ENCODE measurements around the gene SPINK7.
"Not testable (repeated sequence)": the region's sequence is repeated elsewhere in the genome, so short reads cannot be mapped to it uniquely, and the experiment has no call there.

The SPINK7 gene

DNA sequence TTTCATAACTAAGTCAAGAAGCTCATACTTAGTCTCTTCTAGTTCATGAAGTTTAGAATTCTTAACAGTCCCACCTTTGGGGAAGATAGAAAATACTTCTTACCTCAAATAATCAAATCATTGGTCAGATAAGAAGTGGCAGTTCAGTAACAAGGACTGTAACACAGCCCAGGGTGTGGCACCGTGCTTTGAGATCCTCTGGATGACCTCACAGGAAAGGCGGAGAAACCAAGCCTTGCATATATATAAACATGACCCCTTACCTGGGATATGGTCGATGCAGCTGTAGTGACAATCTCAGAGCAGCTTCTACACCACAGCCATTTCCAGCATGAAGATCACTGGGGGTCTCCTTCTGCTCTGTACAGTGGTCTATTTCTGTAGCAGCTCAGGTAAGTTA is at the start of gene SPINK7:
Gene SPINK7, plus strand, starts transcription at position 271 of the 400 bp plus-strand sequence. Its CDS starts 61 bp downstream, at position 332.
- no peak for DNase-seq (ENCODE audit: low spot score)

DNA sequence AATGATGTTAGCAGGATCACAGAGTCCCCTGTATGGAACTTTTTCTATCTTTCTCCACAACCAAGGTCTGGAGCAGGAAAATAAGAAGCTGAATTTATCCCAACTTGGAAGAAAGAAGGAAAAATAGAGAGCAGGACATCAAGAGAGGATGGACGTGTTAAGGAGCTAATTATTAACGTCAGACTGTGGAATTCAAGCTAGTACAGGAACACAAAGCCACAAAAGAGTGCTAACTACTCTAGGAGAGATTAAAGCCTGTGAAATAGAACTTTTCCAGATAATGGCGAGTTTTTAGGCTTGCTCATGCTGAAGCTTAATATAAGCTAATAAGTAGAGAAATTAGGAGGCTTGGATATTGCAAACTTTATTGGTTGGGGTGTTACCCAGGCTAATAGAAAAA is 44.3 kb upstream of the SPINK7 start:
- DNase-seq (ENCODE audit: low spot score) = no peak

- DNase-seq (ENCODE audit: low spot score) = no peak
Observed at GRCh38 chr5:148268566-148268965, 43.7 kb upstream of the SPINK7 start, which contains the start of gene SPINK13. TSS of gene SPINK13 (plus strand) at chr5:148268794. CDS start at chr5:148270073, 1,279 bp downstream.

DNA sequence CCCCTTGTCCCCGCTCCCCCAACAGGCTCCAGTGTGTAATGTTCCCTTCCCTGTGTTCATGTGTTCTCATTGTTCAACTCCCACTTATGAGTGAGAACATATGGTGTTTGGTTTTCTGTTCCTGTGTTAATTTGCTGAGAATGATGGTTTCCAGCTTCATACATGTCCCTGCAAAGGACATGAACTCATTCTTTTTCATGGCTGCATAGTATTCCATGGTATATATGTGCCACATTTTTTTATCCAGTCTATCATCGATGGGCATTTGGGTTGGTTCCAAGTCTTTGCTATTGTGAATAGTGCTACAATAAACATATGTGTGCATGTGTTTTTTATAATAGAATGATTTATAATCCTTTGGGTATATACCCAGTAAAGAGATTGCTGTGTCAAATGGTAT is 37.1 kb upstream of the SPINK7 start:
- DNase-seq (ENCODE audit: low spot score) = not testable (repeated sequence)

DNA sequence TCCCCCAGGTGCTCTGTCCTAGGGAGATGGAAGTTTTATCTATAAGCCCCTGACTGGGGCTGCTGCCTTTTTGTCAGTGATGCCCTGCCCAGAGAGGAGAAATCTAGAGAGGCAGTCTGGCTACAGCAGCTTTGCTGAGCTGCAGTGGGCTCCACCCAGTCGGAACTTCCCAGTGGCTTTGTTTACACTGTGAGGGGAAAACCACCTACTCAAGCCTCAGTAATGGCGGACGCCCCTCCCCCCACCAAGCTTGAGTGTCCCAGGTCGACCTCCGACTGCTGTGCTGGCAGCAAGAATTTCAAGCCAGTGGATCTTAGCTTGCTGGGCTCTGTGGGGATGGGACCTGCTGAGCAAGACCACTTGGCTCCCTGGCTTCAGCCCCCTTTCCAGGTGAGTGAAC is 31.3 kb upstream of the SPINK7 start:
- not testable (repeated sequence) for DNase-seq (ENCODE audit: low spot score)

DNA sequence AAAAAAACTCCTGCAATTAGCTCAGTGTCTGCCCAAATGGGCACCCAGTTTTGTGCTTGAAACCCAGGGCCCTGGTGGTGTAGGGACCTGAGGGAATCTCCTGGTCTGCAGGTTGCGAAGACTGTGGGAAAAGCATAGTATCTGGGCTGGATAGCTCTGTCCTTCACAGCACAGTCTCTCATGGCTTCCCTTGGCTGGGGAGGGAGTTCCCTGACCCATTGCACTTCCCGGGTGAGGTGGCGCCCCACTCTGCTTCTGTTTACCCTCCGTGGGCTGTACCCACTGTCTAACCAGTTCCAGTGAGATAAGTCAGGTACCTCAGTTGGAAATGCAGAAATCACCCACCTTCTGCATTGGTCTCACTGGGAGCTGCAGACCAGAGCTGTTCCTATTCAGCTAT is 30.9 kb upstream of the SPINK7 start:
- DNase-seq (ENCODE audit: low spot score) = not testable (repeated sequence)

- DNase-seq (ENCODE audit: low spot score) = no peak
Observed at GRCh38 chr5:148290271-148291195, 21.7 kb upstream of the SPINK7 start.

GRCh38 chr5:148297731-148298130 is 14.5 kb upstream of the SPINK7 start:
- DNase-seq (ENCODE audit: low spot score) = no peak

DNA sequence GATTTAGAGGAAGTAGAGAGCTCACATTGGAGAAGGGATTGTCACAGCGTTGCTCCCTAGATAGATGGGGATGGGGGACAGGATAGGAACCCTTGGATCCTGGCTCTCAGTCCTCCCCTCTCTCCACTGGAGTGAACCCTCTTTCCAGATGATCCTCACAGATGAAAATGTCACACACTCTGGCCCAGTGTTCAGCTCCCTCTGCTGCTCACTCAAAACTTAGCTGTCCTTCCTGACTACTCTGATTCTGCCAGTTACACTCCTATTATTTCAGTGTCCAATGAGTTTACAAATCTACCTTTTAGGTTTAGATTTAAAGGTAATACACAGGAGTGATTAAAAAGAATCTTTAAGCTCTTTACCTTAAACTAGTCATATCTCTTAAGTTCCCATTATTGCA is 5.8 kb upstream of the SPINK7 start:
- DNase-seq (ENCODE audit: low spot score) = no peak

- no peak for DNase-seq (ENCODE audit: low spot score)
Observed at GRCh38 chr5:148309019-148309418, 3.2 kb upstream of the SPINK7 start.

DNA sequence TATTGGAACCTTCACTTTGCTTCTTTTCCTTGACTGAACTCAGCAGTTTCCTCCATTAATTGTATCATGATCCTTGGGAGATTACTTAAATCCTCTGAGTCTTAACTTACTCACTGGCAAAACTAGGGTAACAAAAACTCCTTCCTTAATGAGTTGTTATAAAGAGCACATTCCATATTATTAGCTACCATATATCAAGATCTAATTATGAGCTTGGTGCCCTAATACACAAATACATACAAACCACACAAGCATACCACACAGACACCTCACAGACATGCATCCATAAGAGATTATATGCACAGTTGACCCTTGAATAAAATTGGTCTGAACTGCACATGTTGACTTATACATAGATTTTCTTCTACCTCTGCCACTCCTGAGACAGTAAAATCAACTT is 2.5 kb upstream of the SPINK7 start:
- no peak for DNase-seq (ENCODE audit: low spot score)

GRCh38 chr5:148311484-148311883 is 739 bp upstream of the SPINK7 start:
- DNase-seq (ENCODE audit: low spot score) = no peak

- no peak for DNase-seq (ENCODE audit: low spot score)
Observed at GRCh38 chr5:148314187-148314586, 2.0 kb downstream of the SPINK7 start.

DNA sequence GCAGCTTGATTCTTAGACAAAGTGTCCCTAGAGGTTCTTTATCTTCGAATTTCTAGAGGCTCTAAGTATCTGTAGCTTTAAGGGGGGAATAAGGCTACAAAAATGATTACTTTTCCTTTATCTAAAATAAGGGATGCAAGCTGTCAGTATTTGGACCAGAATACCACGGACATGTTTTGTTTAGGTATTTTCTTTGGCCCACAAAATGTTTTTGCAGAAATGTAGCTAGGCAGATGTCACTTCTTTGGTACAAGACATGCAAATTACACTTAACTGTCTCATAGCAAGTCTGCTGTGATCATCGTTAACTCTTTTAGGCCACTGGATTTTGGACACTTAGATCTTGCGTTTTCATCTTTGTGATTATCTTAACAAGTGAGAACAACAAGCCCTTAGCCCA is 2.5 kb downstream of the SPINK7 start:
- DNase-seq (ENCODE audit: low spot score) = no peak

DNA sequence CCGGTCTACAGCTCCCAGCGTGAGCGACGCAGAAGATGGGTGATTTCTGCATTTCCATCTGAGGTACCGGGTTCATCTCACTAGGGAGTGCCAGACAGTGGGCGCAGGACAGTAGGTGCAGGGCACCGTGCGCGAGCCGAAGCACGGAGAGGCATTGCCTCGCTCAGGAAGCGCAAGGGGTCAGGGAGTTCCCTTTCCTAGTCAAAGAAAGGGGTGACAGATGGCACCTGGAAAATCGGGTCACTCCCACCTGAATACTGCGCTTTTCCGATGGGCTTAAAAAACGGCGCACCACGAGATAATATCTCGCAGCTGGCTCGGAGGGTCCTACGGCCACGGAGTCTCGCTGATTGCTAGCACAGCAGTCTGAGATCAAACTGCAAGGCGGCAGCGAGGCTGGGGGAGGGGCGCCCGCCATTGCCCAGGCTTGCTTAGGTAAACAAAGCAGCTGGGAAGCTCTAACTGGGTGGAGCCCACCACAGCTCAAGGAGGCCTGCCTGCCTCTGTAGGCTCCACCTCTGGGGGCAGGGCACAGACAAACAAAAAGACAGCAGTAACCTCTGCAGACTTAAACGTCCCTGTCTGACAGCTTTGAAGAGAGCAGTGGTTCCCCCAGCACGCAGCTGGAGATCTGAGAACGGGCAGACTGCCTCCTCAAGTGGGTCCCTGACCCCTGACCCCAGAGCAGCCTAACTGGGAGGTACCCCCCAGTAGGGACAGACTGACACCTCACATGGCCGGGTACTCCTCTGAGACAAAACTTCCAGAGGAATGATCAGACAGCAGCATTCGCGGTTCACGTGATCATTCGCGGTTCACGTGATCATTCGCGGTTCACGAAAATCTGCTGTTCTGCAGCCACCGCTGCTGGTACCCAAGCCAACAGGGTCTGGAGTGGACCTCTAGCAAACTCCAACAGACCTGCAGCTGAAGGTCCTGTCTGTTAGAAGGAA is 8.1 kb downstream of the SPINK7 start:
- DNase-seq (ENCODE audit: low spot score) = not testable (repeated sequence)

DNA sequence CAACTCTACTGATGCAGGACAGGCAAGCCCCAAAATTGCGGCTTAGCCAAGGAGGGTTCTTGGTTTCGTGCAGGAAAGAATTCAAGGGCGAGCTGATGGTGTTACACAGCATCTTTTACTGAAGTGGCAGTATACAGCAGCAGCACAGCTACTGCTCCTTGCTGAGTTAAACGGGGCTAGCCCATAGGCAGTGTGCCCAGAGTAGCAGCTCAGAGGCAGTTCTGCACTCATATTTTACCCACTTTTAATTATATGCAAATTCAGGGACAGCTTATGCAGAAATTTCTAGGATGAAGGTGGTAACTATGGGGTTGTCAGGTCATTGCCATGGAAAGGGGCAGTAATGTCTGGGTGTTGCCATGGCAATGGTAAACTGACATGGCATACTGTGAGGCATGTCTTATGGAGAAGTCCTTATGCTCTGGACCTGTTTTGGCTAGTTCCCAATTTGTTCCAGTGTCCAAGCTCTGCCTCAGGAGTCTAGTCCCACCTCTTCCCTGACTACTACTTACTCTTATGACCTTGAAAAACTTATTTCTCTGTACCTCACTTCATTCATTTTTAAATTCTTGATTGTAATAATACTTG is 21.1 kb downstream of the SPINK7 start:
- no peak for DNase-seq (ENCODE audit: low spot score)

GRCh38 chr5:148335259-148335658 is 23.0 kb downstream of the SPINK7 start, which contains the start of gene SPINK9:
TSS of gene SPINK9 (plus strand) at chr5:148335559. CDS start at chr5:148335614, 55 bp downstream.
- no peak for DNase-seq (ENCODE audit: low spot score)

GRCh38 chr5:148336704-148337435 is 24.6 kb downstream of the SPINK7 start:
- DNase-seq (ENCODE audit: low spot score) = no peak

GRCh38 chr5:148342371-148343045 is 30.3 kb downstream of the SPINK7 start:
- DNase-seq (ENCODE audit: low spot score) = no peak

DNA sequence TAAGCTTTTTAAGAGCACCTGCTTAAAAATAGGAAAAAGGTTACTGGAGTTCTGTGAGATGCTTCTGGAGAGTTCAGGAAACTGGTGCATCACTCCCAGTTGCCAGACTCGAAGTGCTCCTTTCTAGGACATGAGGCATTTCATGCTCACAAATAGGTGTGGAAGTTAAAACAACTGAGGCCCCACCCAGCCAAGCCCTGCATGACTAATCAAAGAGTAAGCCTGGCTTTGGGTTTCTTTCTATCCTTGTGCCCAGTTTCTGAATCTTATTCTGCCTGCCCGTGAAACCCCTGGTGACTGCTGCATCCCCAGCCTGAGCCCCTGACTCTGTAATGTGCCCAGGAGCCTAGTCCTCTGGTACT is 30.8 kb downstream of the SPINK7 start:
- DNase-seq (ENCODE audit: low spot score) = no peak

Measured in CD4-positive, alpha-beta T cell treated with Interleukin-6 at 100 ng/mL for 8 hours (primary cell).